Upper lobe of left lung (tissue), 6 donors: Measurements from ENCODE around the gene PAM. TPM values are rescaled to one million over a fixed set of nuclear protein-coding genes. Genes with fewer than 3 reads are reported as not detected.

Experiments used
- ATAC-seq, 2 donors: fragments of 200-7000 bp; cut with Tn5 transposase; one replicate each; pipeline ENCODE4 v1.9.1; 2022; ENCODE audit warnings: mild to moderate bottlenecking in 2 of 2, moderate library complexity in 2 of 2; ENCODE audit not compliant: low FRiP score in 2 of 2
- DNase-seq, 2 donors: peaks; one replicate each; pipeline ENCODE4 v3.0.0-alpha.2; 2019 to 2020
- H3K27ac ChIP-seq, 4 donors: fragments of 200-600 bp; sonication (generic); one replicate each; pipeline ENCODE4 v1.5.1; 2016 to 2019
- H3K27me3 ChIP-seq, 4 donors: fragments of 200-600 bp; sonication (generic); one replicate each; pipeline ENCODE4 v1.5.1; 2017 to 2019
- H3K36me3 ChIP-seq, 4 donors: fragments of 200-600 bp; sonication (generic); one replicate each; pipeline ENCODE4 v1.5.1; 2016 to 2019
- H3K4me1 ChIP-seq, 4 donors: fragments of 200-600 bp; sonication (generic); one replicate each; pipeline ENCODE4 v1.5.1; 2018 to 2019
- H3K4me3 ChIP-seq, 4 donors: fragments of 200-600 bp; sonication (generic); one replicate each; pipeline ENCODE4 v1.5.1; 2017 to 2019; ENCODE audit warnings: mild to moderate bottlenecking in 2 of 4, moderate library complexity in 1 of 4
- H3K9me3 ChIP-seq, 4 donors: fragments of 200-600 bp; sonication (generic); one replicate each; pipeline ENCODE4 v1.5.1; 2018 to 2019
- CTCF ChIP-seq, 6 experiments: fragments of 450-650 bp in 4 of 6; fragments of 200-600 bp in 2 of 6; sonication (generic) in 2 of 6; IDR thresholded peaks; one replicate each; pipeline ENCODE4 v1.5.1; 2016 to 2019; ENCODE audit warnings: antibody characterized with exemption in 6 of 6
- EP300 ChIP-seq, 4 donors: sonication (generic); formaldehyde crosslinking; IDR thresholded peaks; one replicate each; pipeline ENCODE4 v1.5.1; 2017; ENCODE audit warnings: antibody characterized with exemption in 4 of 4, control low read depth in 2 of 4
- POLR2A ChIP-seq, 4 donors: fragments of 450-650 bp; IDR thresholded peaks; one replicate each; pipeline ENCODE4 v1.5.1; 2016 to 2017; ENCODE audit warnings: antibody characterized with exemption in 4 of 4, mild to moderate bottlenecking in 2 of 4
- POLR2AphosphoS5 ChIP-seq, 2 donors: sonication (generic); formaldehyde crosslinking; IDR thresholded peaks; one replicate each; pipeline ENCODE4 v1.5.1; 2017; ENCODE audit warnings: antibody characterized with exemption in 2 of 2
- WGBS, 2 donors: methylation state at CpG; one replicate each; pipeline ENCODE4 v1.1.5; 2017 to 2018; 5-methylcytosine and 5-hydroxymethylcytosine counted together
- total RNA-seq, 6 donors: library from RNA; depleted of rRNA in 4 of 6; stranded (reverse); fragments of >200 nt in 4 of 6; gene quantifications; one replicate each; pipeline versions ENCODE4 v1.1.0 to v1.2.1, GENCODE V29; 2016 to 2021
- donor health status: DM: no; HTN: no; CAD: no; lungs with moderate emphysema.
- donor health status: DM: no; HTN: yes; CAD: no; lungs with severe emphysema.

Gene PAM
- total RNA-seq, 6 donors from 2014 or later: 91.1 to 428 (median 212) TPM

- Histone ChIP-seq H3K27me3 (no peaks in the 10 kb centered on the region), H3K27ac (no peak overlapping the region), H3K9me3 (no peaks in the 10 kb centered on the region), H3K4me3 (no peak overlapping the region), H3K36me3 (no peaks in the 10 kb centered on the region), H3K4me1 (peaks cover 11 to 18% (median 13%) of the 10 kb centered on the region in 4 donors)
- ATAC-seq (no peak), DNase-seq (no peak)
- TF ChIP-seq POLR2A (IDR thresholded peaks at IDR 0.05) (no peak), POLR2AphosphoS5 (IDR thresholded peaks at IDR 0.05) (no peak), EP300 (IDR thresholded peaks at IDR 0.05) (no peak), CTCF (IDR thresholded peaks at IDR 0.05) (no peak)
- 45 to 56% methylated on average over 2 of the region's 2 CpGs for WGBS, 2 donors
Observed at GRCh38 chr5:102811972-102812371, 56.9 kb downstream of the PAM start.

- Histone ChIP-seq H3K27me3 (no peaks in the 10 kb centered on the region), H3K9me3 (no peaks in the 10 kb centered on the region), H3K27ac (no peak overlapping the region), H3K4me3 (no peak overlapping the region), H3K36me3 (no peaks in the 10 kb centered on the region), H3K4me1 (peaks cover 0 to 14% (median 8%) of the 10 kb centered on the region in 4 donors)
- ATAC-seq (no peak), DNase-seq (no peak)
- WGBS, 2 donors: 0 to 25% methylated on average over 1 of the region's 1 CpG
- TF ChIP-seq POLR2AphosphoS5 (IDR thresholded peaks at IDR 0.05): no peak
- TF ChIP-seq POLR2A (IDR thresholded peaks at IDR 0.05): no peak
- TF ChIP-seq EP300 (IDR thresholded peaks at IDR 0.05): no peak
- TF ChIP-seq CTCF (IDR thresholded peaks at IDR 0.05): no peak
Observed at GRCh38 chr5:102813740-102814139, 58.6 kb downstream of the PAM start.

GRCh38 chr5:102815084-102815483 lies 60.0 kb downstream of the PAM start:
- Histone ChIP-seq H3K27me3 (no peaks in the 10 kb centered on the region), H3K4me3 (no peak overlapping the region), H3K27ac (no peak overlapping the region), H3K9me3 (no peaks in the 10 kb centered on the region), H3K4me1 (peaks cover 0 to 14% (median 8%) of the 10 kb centered on the region in 4 donors), H3K36me3 (no peaks in the 10 kb centered on the region)
- DNase-seq (no peak), ATAC-seq (no peak)
- TF ChIP-seq POLR2AphosphoS5 (IDR thresholded peaks at IDR 0.05) (no peak), EP300 (IDR thresholded peaks at IDR 0.05) (no peak)
- WGBS, 2 donors: 77 to 85% methylated on average over 4 of the region's 4 CpGs

GRCh38 chr5:102815540-102816332 lies 60.6 kb downstream of the PAM start:
- H3K36me3 ChIP-seq: no peaks in the 10 kb centered on the region
- no peaks in the 10 kb centered on the region for H3K27me3 ChIP-seq
- DNase-seq (no peak), ATAC-seq (no peak)
- H3K4me3 ChIP-seq: no peak overlapping the region
- 57 to 67% methylated on average over 3 of the region's 3 CpGs for WGBS, 2 donors
- H3K9me3 ChIP-seq: no peaks in the 10 kb centered on the region
- no peak for TF ChIP-seq EP300 (IDR thresholded peaks at IDR 0.05)
- peaks cover 0 to 14% (median 8%) of the 10 kb centered on the region in 4 donors for H3K4me1 ChIP-seq
- no peak overlapping the region for H3K27ac ChIP-seq

GRCh38 chr5:102818345-102818744 lies 63.2 kb downstream of the PAM start:
- WGBS, 2 donors: 80 to 91% methylated on average over 1 of the region's 1 CpG
- no peaks in the 10 kb centered on the region for H3K27me3 ChIP-seq
- H3K36me3 ChIP-seq: no peaks in the 10 kb centered on the region
- H3K4me1 ChIP-seq: peaks cover 0 to 15% (median 10%) of the 10 kb centered on the region in 4 donors
- no peak for ATAC-seq
- TF ChIP-seq CTCF (IDR thresholded peaks at IDR 0.05) (no peak), POLR2A (IDR thresholded peaks at IDR 0.05) (no peak), POLR2AphosphoS5 (IDR thresholded peaks at IDR 0.05) (no peak), EP300 (IDR thresholded peaks at IDR 0.05) (no peak)
- no peak overlapping the region for H3K27ac ChIP-seq
- DNase-seq: no peak
- H3K9me3 ChIP-seq: no peaks in the 10 kb centered on the region
- no peak overlapping the region for H3K4me3 ChIP-seq

GRCh38 chr5:102818934-102819333 lies 63.8 kb downstream of the PAM start:
- no peak for ATAC-seq
- TF ChIP-seq POLR2A (IDR thresholded peaks at IDR 0.05): no peak
- 86 to 91% methylated on average over 5 of the region's 5 CpGs for WGBS, 2 donors

More at GRCh38 chr5:102818934-102819333, 63.8 kb downstream of the PAM start:
- Histone ChIP-seq H3K27me3 (no peaks in the 10 kb centered on the region), H3K36me3 (no peaks in the 10 kb centered on the region), H3K9me3 (no peaks in the 10 kb centered on the region), H3K27ac (no peak overlapping the region), H3K4me1 (peaks cover 0 to 15% (median 10%) of the 10 kb centered on the region in 4 donors), H3K4me3 (no peak overlapping the region)
- DNase-seq: no peak
